ENCODE measurements around the gene KCNK18.

DNA sequence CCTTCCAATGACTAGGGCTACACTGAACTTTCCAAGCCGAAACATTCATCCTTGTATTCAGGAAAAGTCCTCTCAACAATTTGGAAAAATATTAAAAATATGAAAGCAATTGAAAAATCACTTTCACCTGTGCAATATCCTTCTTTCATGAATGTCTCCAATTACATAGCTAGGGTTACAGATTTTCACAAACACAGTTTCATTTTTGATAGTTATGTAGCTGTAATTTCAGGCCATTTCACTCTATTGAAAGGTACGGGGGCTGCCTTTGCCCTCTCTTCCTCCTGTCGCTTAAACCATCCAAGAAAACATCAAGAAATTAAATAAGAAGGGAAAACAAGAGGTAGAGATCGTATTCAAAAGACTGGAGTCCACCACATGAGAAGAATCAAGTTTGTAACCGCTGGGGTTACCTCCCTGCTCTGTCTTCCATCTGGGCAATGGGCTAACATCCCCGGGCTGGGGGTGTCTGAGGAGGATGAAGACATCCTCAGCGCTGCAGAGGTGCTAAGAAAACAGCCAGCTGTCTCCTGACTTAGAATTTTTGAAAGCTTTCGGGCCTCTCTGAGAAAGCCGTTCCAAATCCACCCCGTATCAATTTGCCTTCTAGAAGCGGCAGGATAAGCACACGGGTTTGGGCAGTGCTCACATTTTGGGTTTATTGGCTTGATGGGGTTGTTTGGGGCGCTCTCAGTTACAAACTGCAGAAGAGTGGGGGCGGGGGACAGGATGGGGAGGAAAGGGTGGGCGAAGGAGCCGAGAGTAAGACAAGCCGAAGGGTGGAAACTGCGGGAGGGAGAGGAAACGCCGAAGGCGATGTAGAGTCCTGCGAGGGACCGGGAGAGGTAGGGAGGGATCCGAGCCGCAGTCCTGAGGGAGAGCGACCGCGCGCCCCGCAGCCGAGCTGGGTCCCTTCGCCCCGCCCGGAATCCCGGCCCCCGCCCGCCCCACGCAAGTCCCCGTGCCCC is 34.9 kb upstream of the KCNK18 start:
- no peak for TF ChIP-seq CTCF (IDR thresholded peaks at IDR 0.05; ENCODE audit: borderline replicate concordance, extremely low read depth, low read length, poor library complexity, severe bottlenecking)
- TF ChIP-seq EZH2 (IDR thresholded peaks at IDR 0.05; ENCODE audit: borderline replicate concordance, low read depth, low read length, severe bottlenecking) = no peak
